Hepatic stellate cell (primary cell): ENCODE results near the gene NPAS2.

Experiments used
- DNase-seq: peaks from one replicate; pipeline ENCODE4 v3.0.0; 2011; ENCODE audit warnings: low spot score

NPAS2 gene

DNA sequence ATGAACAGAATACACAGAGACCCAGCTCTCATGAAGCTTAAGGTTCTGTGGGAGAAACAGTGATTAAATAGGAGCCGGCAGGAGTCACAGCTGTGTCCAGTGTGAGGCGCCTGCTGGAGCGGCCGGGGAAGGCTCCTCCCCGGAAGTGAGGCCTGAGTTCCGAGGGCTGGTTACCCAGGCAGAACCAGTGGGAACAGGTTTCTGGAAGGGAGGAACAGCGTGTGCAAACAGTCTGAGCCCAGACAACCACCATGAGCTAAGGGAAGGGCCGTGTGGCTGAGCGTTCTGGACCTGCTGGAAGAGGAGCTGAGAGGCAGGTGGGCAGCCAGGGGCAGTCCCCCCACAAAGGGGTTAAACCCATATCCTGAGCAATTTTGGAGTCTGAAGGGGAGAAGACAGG, 26.0 kb upstream of the NPAS2 start:
- no peak for DNase-seq

DNA sequence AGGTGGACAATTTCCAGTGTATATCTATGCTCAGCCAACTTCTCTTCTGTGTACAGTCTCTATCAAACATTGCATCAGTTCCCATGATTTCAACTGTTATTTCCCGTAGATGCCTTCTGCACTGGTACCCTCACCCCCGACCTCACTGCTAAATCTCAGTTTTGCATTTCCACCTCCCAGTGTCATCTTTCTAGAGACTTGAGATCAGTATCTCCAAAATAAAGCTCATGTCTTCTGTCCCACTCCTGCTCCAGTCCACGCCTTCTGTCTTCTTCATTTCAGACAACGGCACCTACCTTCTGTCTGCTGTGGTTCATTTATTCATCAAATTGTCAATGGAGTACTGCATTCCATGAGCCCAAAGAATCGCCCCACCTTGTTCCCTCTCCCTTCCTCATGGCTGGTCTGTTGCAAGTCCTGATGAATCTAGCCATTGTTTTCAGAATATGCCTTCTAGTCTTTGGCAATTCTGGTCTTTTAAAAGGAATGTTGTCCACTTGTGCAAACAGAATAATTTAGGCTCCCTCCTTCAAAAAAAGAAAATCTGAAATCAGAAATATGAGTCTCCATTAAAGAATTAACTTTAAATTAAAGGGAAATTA, 23.3 kb upstream of the NPAS2 start:
- DNase-seq, result no peak

DNA sequence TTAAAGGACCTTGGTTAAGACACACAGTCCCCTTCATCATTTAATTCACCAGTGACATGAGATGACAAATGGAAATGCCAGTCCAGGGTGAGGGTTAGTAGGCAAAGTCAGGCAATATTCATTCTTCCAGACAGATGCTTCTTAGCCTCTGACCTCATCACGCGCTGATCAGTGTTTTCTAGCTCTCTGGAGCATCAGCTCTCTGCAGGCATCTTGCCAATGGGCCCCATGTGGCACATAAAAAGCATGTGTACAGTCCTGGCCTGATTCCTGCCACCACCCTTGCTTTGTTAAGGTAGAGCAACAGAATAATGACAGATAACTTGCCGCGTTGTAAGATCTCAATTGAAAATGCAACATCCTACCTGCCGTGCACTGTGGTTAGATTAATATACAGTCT, 20.3 kb upstream of the NPAS2 start:
- DNase-seq, result no peak

DNA sequence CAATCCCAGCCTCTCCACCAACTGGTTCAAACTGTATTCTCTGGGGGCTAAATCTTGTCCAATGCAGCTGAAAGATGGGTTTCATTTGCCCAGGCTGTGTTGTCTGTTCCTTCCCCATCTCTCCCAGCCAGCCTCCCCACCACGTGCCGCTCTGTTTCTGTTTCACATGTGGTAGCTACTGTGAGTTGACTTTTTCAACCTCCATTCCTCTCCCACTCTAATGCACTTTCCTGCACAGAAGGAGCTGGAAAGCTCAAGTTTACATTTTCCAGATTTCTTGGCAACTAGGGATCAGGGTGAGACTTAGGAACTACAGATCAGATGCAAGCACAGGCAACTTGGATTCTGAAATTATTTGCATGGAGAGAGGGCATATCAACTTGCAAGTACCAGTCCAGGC, 19.0 kb upstream of the NPAS2 start:
- no peak for DNase-seq

DNA sequence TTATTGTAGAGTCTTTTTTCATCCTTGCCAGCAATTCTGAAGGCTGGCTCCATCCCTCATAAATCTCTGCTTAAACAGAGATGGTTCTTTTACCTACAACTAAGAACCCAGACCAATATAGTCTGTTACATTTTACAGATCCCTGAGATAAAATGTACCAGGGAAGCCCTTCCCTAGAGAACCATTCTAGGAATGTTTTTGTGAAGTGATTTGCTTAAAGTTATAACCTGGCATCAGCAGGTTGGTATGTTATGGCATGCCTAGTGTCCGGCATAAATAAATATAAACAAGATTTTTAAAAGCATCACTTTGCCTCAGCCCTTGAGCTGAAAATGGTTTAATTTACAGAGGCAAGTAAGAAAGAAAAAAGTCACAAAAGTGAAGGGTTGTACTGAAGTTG, 18.5 kb upstream of the NPAS2 start:
- no peak for DNase-seq

DNA sequence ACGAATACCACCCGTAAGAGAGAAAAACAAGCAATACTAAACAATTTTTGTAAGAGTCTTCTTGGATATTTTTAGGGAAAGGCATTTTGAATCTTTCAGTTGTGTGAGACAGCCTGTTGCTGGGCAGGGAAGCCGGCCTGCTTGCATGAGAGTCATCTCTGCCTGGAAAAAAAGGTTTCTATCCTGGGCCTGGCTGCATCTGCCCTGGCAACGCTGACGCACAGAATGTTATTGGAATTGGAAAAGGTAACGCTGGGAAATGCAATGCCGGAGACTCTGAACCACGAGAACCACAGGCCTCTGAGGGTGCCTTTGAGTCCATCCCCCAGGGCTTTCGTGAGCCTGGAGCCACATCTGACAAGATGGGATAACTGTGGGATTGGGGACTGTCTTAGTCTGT, 17.9 kb upstream of the NPAS2 start:
- no peak for DNase-seq

DNA sequence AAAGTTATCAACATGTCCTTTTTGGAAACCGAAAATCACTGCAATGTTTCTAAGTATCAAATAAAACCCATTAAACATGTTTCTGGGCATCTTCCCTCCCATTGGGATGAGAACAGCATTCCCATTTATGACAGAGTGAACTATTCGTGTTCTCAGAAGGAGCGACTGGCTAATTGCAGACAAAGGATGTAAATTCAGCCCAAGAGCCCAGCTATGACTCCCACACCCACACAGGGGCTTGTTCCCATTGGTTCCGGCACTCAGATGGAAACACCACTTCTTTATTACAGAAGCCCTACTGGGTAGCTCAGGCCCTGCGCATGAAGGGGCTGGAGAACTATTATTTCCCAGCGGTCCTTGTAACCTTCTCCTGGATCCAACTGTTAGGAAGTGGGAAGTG, 16.6 kb upstream of the NPAS2 start:
- no peak for DNase-seq

DNA sequence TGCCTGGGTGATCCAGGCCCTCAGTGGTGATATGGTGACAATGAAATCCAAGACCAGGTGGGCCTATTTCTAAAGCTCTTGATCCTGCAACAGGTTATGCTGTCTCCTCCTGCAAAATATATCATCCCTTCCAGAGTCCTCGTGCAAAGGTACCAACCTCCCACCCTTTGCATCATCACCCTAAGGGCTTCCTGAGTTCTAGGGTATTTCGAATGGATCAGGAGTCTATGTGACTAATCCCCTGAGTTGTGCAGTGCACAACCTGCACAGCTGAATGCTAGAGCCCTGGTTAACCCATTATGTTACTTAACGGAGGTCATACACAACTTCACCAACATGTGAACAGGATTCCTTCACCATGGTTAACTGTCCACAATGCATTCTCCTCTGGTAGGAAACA, 13.4 kb upstream of the NPAS2 start:
- DNase-seq, result no peak

DNA sequence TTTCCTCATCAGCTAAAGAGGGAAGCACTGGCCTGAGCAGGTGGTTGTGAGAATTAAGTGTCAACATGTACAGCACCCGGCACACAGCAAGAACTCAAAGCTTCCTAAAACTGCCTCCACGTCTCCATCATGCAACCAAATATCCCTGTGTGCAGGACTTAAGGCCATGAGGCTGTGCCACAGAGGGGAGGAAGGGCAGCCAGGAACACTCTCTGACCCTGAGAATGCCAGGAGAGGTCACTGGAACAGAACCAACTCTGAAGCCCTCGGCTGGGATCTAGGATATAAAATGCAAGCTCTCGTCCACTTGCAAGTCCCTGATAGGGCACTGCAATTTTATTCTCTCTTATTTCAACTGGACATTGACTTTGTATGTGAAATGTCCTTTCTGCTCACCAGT, 12.2 kb upstream of the NPAS2 start:
- no peak for DNase-seq

DNA sequence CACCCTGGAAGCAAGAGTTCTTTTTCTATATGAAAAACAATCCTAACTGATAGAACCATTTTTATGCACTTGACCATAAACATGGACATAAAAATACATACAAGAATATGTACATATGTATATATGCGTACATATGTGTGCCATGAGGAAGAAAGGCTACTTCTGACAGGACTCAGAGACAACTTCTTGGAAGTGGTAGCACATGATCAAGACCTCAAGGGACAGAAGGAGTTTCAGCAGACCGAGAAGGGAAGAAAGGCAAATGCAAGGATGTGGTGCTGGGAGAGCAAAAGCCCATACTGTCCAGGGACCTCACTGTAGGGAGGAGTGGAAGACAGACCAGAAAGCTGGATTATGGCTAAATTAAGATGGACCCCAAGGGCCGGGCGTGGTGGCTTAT, 11.4 kb upstream of the NPAS2 start:
- no peak for DNase-seq

DNA sequence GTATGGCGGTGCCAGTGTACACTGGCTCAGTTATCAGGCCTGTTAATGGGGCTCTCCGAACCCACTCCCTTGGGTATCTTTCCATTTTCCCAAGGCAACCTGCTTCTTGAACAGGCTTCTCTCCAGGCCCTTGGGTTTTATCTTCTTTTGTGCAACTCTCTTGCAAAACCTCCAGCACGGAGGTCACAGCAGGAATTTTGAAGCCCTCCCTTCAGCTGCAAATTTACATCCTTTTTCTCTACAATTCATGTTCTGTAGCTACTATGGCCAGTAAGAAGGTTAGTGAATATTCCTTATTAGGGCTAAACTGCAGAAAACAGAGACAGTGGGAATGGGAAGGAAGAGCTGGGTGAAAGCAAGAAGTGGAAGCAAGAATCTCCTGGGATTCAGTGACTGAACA, 10.4 kb upstream of the NPAS2 start:
- DNase-seq, result no peak

DNA sequence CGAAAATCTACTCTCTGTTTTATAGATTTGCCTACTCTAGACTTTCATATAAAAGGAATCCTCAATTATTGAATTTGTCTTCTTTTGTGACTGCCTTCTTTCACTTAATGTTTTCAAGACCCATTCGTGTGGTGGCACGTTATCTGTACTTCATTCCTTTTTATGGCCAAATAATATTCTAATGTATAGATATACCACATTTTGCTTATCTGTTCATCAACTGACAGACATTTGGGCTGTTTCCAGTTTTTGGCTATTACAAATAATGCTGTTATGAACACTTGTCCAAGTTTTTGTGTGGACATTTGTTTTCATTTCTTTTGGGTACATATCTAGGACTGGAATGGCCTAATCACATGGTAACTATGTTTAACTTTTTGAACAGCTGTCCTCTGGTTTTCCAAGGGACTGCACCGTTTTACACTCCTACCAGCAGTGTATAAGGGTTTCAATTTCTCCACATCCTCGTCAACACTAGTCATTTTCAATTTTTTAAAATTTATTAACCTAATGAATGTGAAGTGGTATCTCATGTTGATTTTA, 9.3 kb upstream of the NPAS2 start:
- no peak for DNase-seq

DNA sequence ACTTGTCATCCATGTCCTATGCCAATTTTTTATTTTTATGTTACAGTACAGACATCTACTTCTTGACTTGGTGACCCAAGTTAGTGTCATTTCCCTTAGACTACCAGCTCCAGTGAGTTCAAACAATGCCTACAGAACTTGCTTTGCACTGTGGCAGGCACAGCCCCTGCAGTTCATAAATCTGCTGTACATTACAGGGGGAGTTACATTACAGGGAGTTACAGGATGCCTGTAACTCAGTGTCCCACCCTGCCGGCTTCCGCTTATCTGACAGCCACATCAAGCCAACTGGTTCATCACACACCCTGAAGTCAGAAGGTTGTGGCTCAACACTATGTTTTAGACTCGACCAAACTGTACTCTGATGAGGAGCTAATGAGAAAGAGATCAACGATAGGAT, 7.8 kb upstream of the NPAS2 start:
- DNase-seq, result no peak

DNA sequence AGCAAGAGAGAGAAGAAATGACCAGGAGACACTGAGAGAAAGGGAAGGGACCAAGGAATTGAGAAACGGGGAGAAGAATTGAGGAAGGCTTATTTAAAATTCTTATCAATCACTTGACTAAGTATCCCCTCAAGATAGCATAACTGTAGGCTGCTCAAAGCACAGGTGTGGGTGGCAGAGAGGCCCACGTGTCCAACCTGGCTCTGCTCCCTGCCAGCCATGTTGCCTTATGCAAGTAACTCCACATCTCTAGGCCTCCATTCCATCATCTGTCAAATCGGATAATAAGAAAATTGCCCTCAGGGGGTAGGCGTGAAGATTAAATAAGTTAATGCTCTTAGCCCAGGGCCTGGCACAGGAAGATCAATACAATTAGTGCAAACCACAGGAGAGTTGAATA, 7.4 kb upstream of the NPAS2 start:
- no peak for DNase-seq

DNA sequence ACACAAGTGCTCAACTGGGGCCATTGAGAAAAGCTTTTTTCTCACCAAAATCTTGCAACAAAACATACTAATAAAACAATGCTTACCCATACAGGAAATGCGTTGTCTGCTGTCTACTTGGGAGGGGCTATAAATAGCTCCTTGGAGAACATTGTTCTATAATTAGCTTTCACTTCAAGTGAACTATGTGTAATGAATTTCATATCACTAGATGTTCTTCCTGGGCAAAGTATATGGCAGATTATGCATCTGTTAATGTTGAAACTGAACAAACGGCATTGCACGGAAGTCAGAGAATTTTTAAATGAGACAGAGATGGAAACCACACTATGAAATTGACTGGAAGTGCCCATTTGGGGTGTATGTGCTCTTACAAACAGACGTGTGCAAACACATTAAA, 6.4 kb upstream of the NPAS2 start:
- DNase-seq, result peak; percentile 39

DNA sequence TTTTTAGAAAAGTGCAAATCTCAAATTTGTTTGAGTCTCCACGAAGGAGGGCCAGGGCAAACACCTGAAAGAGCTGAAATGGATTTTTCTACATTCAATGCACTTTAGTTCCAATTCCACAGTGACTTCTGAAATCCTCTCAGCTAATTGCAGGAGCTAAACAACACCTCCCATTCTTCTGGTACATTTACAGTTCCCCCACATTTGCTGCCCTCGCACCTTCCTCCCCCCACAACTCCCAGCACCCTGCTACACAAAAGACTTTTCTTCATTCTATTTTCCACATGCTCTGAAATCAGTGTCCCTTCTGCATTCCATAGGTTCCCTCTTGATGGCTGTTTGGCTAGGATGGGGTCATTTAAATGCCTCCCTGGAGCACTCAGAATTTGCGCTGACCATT, 5.9 kb upstream of the NPAS2 start:
- no peak for DNase-seq

DNA sequence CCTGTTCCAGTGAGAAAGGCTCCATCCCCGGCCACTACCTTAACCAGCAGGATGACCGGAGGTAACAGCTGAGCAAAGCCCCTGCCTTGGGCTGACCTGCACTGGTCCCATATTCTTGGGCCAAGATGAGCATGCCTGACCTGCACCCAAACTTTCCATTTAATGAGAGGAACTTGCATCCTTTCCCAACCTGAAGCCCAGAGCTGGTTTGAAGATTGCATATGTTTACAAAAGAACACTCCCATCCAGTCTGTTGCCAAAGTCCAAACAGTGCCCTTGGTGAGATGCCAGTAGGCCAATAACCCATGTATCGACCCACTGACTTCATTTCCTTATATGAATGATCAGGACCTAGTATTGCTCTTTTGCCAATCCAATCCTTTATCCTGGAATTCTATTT, 5.5 kb upstream of the NPAS2 start:
- no peak for DNase-seq

DNA sequence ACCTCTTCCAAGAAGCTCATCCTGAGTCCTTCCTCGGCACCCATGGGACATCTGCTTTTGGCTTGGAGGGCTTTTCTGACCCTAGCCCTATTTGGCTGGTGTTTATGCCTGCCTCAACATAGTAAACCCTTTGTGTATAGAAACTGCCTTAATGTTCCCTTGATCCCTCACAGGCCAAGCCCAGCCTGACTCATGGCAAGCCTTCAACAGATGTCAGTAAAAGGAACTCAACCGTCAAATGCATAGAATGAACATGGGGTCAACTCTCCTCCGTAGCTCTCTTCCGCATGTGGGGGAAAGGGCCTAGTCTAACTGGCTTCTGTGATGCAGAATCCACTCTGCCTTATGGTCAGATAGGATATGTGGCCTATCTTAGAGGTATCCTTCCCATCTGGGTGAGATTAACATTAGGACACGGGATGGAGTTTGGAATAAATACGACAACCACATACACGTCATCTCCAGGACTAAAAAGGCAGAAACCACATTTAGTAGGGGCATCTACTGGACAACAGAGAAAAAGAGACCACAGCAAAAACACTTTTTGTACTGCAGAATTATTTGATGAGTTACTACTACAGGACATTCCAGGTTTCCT, 2.5 kb upstream of the NPAS2 start:
- no peak for DNase-seq

DNA sequence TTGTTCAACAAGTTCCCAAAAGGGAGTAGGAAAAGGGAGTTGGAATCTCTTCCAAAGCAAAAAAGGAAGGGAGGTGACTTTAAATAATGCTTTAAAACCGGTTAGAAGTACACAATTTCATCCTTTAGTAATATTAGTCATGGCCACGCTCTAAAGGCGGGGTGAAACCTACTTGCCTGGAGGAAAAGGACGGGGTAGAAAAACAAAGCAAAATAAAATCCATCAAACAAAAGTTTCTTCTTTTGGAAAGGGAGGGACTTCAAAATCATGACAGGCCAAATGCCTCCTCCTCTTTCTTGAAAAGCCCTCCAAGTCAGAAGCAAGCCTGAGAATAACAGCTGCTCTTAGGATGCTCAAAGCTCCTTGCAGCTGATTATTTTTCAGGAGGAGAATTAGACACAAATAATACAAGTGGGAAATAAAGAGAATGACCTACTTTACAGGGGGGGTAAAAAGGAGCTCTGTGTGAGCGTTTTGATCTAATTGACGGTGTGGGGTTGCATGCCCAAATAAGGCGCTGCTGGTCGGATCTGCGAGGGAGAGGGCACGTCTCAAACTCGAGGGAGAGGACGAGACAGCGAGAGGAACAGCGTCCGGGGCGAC, 1.8 kb upstream of the NPAS2 start:
- peak; percentile 14 for DNase-seq

DNA sequence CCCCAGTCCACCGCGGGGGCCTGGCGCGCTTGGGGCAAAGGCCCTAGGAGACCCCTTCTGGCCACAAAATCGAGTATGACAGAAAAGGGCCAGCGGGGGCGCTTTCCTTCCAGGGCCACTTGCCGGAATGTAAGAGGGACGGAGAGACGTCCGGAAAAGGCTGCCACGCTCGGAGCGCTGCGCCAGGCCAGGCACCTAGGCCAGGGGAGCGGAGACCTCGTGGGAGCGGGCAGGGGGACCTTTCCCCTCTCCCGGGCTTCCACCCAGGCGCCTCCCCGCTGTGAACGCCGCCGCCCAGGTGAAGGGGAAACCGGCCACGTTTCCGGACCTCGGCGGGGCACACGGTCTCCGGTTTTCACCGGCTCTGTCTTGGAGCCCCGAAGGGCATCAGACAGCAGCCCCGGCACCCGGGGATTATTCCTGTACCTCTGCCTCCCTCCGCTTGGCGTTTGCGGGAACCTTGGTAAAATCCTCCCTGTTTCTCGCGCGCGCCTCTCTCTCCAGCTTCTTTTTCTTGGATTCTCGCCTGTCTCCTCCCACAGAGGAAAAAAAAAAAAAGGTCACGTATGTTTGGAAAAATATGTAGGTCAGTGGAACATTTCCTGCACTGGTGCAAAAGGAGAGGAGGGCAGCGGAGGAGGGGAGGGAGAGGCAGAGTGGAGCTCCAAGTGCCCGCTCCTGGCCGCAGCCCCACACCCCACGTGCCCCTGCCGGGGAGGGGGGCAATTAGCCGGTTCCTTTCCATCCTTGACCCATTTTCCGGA, 1.2 kb upstream of the NPAS2 start:
- peak; percentile 69 for DNase-seq

DNA sequence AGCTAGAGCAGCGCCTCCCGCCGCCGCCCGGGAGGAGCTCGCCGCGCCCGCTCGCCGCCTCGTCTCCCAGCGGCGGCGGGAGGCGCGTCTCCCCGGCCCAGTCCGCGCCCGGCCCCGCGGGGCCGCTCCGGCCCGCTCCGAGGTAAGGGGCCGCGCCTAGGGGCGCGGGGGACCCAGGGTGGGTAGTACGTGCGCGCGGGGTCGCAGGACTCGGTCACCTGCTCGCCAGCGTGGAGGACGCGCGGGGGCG, 259 bp downstream of the NPAS2 start:
- DNase-seq, result no peak

DNA sequence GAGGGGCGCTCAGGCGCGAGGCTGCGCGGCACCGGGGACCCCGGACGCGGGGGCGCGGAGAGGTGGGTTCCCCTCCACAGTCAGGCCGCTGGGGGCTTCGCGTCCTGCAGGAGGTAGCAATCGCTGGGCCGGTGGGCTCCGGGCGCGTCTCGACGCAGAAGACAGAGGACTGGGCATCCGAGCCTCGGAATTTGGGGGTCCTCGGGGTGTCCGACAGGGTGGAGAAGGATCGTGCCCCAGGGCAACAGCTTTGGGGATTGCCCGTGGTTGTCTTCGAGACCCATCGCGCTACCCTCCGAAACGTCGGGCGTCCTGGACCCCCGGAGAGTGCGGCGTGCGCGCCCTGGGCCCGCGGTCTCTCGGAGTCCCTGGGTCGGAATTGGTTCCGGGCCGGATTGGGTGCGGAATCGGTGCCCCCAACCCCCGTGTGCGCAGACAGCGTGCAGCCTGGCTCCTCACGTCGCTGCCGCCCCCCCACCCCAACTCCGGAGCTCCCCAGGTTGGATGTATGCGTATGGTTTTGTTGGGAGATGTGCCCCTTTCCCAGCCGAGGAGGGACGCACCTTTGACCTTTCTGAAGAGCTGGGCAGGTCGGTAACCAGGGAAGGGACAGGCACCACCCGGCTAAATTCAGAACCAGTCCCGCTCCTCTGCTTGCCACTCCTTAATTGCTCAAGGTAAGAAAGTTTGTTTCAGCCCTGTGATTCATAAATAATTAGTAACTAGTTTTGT, 750 bp downstream of the NPAS2 start:
- peak; percentile 15 for DNase-seq
